SK-N-SH (cell line): ENCODE results near the gene NUMB.

Experiments
- FOXJ3 ChIP-seq: sonication (generic); formaldehyde crosslinking; IDR thresholded peaks from 2 replicates; pipeline ENCODE4 v1.5.1; 2020; ENCODE audit warnings: mild to moderate bottlenecking, missing genetic modification reagents
- POLR2AphosphoS5 ChIP-seq: IDR thresholded peaks from 2 replicates; pipeline ENCODE4 v1.6.1; 2012; ENCODE audit warnings: low read depth, low read length
- YY1 ChIP-seq: IDR thresholded peaks from 2 replicates; pipeline ENCODE4 v1.4.0; 2012; ENCODE audit warnings: low read depth, mild to moderate bottlenecking

DNA sequence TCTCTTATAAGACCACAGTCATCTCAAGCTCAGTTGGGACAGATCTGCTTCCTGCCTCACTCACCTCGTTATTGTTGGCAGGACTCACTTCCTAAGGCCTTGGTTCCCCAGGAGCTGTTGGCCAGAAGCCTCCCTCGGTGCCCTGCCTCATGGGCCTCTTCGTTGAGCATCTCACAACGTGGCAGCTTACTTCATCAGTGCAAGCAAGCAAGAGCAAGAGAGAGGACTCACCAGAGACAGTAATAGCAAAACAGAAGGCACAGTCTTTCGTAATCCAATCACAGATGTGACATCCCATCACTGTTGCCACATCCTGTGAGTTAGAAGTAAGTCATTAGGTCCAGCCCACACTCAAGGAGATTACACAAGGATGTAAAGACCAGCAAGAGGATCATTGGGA is 5.1 kb upstream of the NUMB start:
- no peak for TF ChIP-seq POLR2AphosphoS5
- TF ChIP-seq FOXJ3 = no peak
- TF ChIP-seq YY1 = no peak
